ENCODE measurements around the gene PCLAF.

GRCh38 chr15:64344651-64345294 lies 36.5 kb downstream of the PCLAF start:
- TF ChIP-seq CTCF (IDR thresholded peaks at IDR 0.05) (no peak), POLR2A (IDR thresholded peaks at IDR 0.05) (no peak), EP300 (IDR thresholded peaks at IDR 0.05) (no peak)
